IMR-90 (cell line): ENCODE results near the gene ZFR. TPM values are rescaled to one million over a fixed set of nuclear protein-coding genes. Genes with fewer than 3 reads are reported as not detected.

Source experiments
- ATAC-seq: fragments of 200-7000 bp; cut with Tn5 transposase; 2 replicates; pipeline ENCODE4 v1.9.1; 2020; ENCODE audit warnings: low read depth, mild to moderate bottlenecking, moderate library complexity
- BruUV-seq: library from RNA; stranded (reverse); fragments of 400-500 nt; replicated peaks from 2 replicates; lab custom pipeline; 2021; lab: Mats Ljungman, UMichigan
- CTCF ChIA-PET: fragments of 300-600 bp; formaldehyde crosslinking; extraction: SDS; loops from one replicate; lab custom pipeline; 2021; ENCODE audit warnings: antibody characterized with exemption; lab: Yijun Ruan, JAX
- POLR2A ChIA-PET: fragments of 300-600 bp; sonication (Branson Sonifier 250); formaldehyde crosslinking; loops from one replicate; lab custom pipeline; 2022; ENCODE audit warnings: antibody characterized with exemption; ENCODE audit not compliant: unreplicated experiment; lab: Charles Lee
- DNase-seq: peaks from one replicate; pipeline ENCODE4 v3.0.0; 2013
- H2AFZ ChIP-seq: replicated peaks from 2 replicates; pipeline ENCODE3; 2013; ENCODE audit warnings: low read length, mild to moderate bottlenecking; ENCODE audit not compliant: poor library complexity
- H2AK5ac ChIP-seq: 2 replicates; pipeline ENCODE4 v1.6.1; 2013; ENCODE audit warnings: low read depth, low read length, inconsistent platforms
- H2AK9ac ChIP-seq: replicated peaks from 2 replicates; pipeline ENCODE3; 2013; ENCODE audit warnings: mild to moderate bottlenecking, low read depth, low read length, moderate library complexity; ENCODE audit not compliant: poor library complexity
- H2BK120ac ChIP-seq: 2 replicates; pipeline ENCODE4 v1.6.1; 2013; ENCODE audit warnings: low read depth, low read length, inconsistent platforms
- H2BK15ac ChIP-seq: 3 replicates; pipeline ENCODE4 v1.6.1; 2013; ENCODE audit warnings: low read depth, low read length, inconsistent platforms
- H2BK20ac ChIP-seq: 2 replicates; pipeline ENCODE4 v1.6.1; 2013; ENCODE audit warnings: low read depth, mild to moderate bottlenecking, inconsistent platforms, low read length, moderate library complexity
- H2BK5ac ChIP-seq: 2 replicates; pipeline ENCODE4 v1.6.1; 2013; ENCODE audit warnings: mild to moderate bottlenecking, low read depth, low read length, inconsistent platforms; ENCODE audit not compliant: poor library complexity, severe bottlenecking
- H3K14ac ChIP-seq: replicated peaks from 2 replicates; pipeline ENCODE4 v1.6.1; 2013; ENCODE audit warnings: low read depth, low read length, inconsistent platforms
- H3K18ac ChIP-seq: 2 replicates; pipeline ENCODE4 v1.6.1; 2013; ENCODE audit warnings: low read depth, low read length, control low read depth
- H3K23ac ChIP-seq: 2 replicates; pipeline ENCODE4 v1.6.1; 2013; ENCODE audit warnings: low read depth, low read length, inconsistent platforms
- H3K27ac ChIP-seq: 2 replicates; pipeline ENCODE4 v1.5.1; 2013; ENCODE audit warnings: mild to moderate bottlenecking, control low read depth, low read length; ENCODE audit not compliant: insufficient read depth
- H3K27me3 ChIP-seq: 2 replicates; pipeline ENCODE4 v1.6.1; 2013; ENCODE audit warnings: low read length; ENCODE audit not compliant: control insufficient read depth, insufficient read depth
- H3K36me3 ChIP-seq: 2 replicates; pipeline ENCODE4 v1.6.1; 2013; ENCODE audit warnings: low read length, mixed read lengths; ENCODE audit not compliant: control insufficient read depth, insufficient read depth
- H3K4ac ChIP-seq: 2 replicates; pipeline ENCODE4 v1.6.1; 2013; ENCODE audit warnings: low read depth, low read length, inconsistent platforms
- H3K4me1 ChIP-seq: 2 replicates; pipeline ENCODE4 v1.6.1; 2013; ENCODE audit warnings: low read length, mixed read lengths; ENCODE audit not compliant: control insufficient read depth, insufficient read depth
- H3K4me2 ChIP-seq: 2 replicates; pipeline ENCODE4 v1.6.1; 2013; ENCODE audit warnings: low read depth, mild to moderate bottlenecking, control low read depth, low read length, moderate library complexity
- H3K4me3 ChIP-seq: 2 replicates; pipeline ENCODE4 v1.5.1; 2013; ENCODE audit warnings: low read depth, mild to moderate bottlenecking, control low read depth, low read length, moderate library complexity; ENCODE audit not compliant: insufficient read depth
- H3K56ac ChIP-seq: 2 replicates; pipeline ENCODE4 v1.6.1; 2013; ENCODE audit warnings: low read length, inconsistent platforms; ENCODE audit not compliant: insufficient read depth; ENCODE audit errors: extremely low read depth
- H3K79me1 ChIP-seq, 2 experiments: 2 replicates each; pipeline ENCODE4 v1.6.1; 2013; ENCODE audit warnings: low read length in 2 of 2, inconsistent platforms in 1 of 2, low read depth in 1 of 2
- H3K9ac ChIP-seq: 2 replicates; pipeline ENCODE4 v1.6.1; 2013; ENCODE audit warnings: low read depth, low read length, control low read depth
- H3K9me1 ChIP-seq: 2 replicates; pipeline ENCODE4 v1.6.1; 2013; ENCODE audit warnings: low read length, inconsistent platforms; ENCODE audit not compliant: insufficient read depth
- H3K9me3 ChIP-seq: 2 replicates; pipeline ENCODE4 v1.6.1; 2013; ENCODE audit warnings: low read length; ENCODE audit not compliant: control insufficient read depth, insufficient read depth
- H4K20me1 ChIP-seq: 2 replicates; pipeline ENCODE4 v1.6.1; 2013; ENCODE audit warnings: low read length, inconsistent platforms; ENCODE audit not compliant: insufficient read depth
- H4K5ac ChIP-seq: 2 replicates; pipeline ENCODE4 v1.6.1; 2013; ENCODE audit warnings: mild to moderate bottlenecking, low read depth, low read length, control low read depth
- H4K8ac ChIP-seq, 2 experiments: 2 replicates each; pipeline ENCODE4 v1.6.1; 2013; ENCODE audit warnings: low read depth in 2 of 2, low read length in 2 of 2, control low read depth in 1 of 2, inconsistent platforms in 1 of 2
- H4K91ac ChIP-seq: 2 replicates; pipeline ENCODE4 v1.6.1; 2013; ENCODE audit warnings: low read depth, low read length, inconsistent platforms; ENCODE audit not compliant: insufficient read depth
- BHLHE40 ChIP-seq: fragments of 150-350 bp; IDR thresholded peaks from 2 replicates; pipeline ENCODE4 v1.6.1; 2016; ENCODE audit warnings: mild to moderate bottlenecking, low read depth, low read length
- CHD1 ChIP-seq: IDR thresholded peaks from 2 replicates; pipeline ENCODE4 v1.6.1; 2012; ENCODE audit warnings: low read depth, low read length, improper control_type of control experiment
- CTCF ChIP-seq: conservative IDR thresholded peaks from 2 replicates; pipeline ENCODE4 v1.5.1; 2012; ENCODE audit warnings: mild to moderate bottlenecking, low read depth, low read length, improper control_type of control experiment
- FOS ChIP-seq: fragments of 150-350 bp; IDR thresholded peaks from 2 replicates; pipeline ENCODE4 v1.6.1; 2016; ENCODE audit warnings: low read depth, low read length
- MAFK ChIP-seq: IDR thresholded peaks from 2 replicates; pipeline ENCODE4 v1.6.1; 2012; ENCODE audit warnings: low read depth, low read length, improper control_type of control experiment
- MAZ ChIP-seq: IDR thresholded peaks from 2 replicates; pipeline ENCODE4 v1.6.1; 2012; ENCODE audit warnings: low read depth, mild to moderate bottlenecking, low read length, improper control_type of control experiment, moderate library complexity, borderline replicate concordance
- NFE2L2 ChIP-seq: fragments of 150-350 bp; IDR thresholded peaks from 2 replicates; pipeline ENCODE4 v1.6.1; 2016; ENCODE audit warnings: low read depth, mild to moderate bottlenecking, low read length
- POLR2A ChIP-seq: IDR thresholded peaks from 2 replicates; pipeline ENCODE4 v1.6.1; 2012; ENCODE audit warnings: mild to moderate bottlenecking, low read depth, low read length
- RAD21 ChIP-seq: IDR thresholded peaks from 2 replicates; pipeline ENCODE4 v1.6.1; 2012; ENCODE audit warnings: low read length, improper control_type of control experiment
- RFX5 ChIP-seq: IDR thresholded peaks from 2 replicates; pipeline ENCODE4 v1.8.0; 2012; ENCODE audit warnings: low read depth, mild to moderate bottlenecking, low read length, moderate library complexity
- SMC3 ChIP-seq: fragments of 150-350 bp; IDR thresholded peaks from 2 replicates; pipeline ENCODE4 v1.6.1; 2016; ENCODE audit warnings: low read depth, mild to moderate bottlenecking, antibody characterized with exemption, low read length, moderate library complexity
- WGBS, 2 experiments: methylation state at CpG; one replicate each; pipeline versions ENCODE4 v1.1.5 to v1.1.7; 2013; ENCODE audit warnings: missing lambda C conversion rate in 2 of 2; ENCODE audit not compliant: insufficient read length in 1 of 2; ENCODE audit errors: extremely low coverage in 2 of 2; 5-methylcytosine and 5-hydroxymethylcytosine counted together
- dilution Hi-C: fragments of 300-500 bp; cut with HindIII; formaldehyde crosslinking; loops from one replicate; pipeline ENCODE4 v1.14.3; 2018; ENCODE audit warnings: low sequenced_read_pairs; ENCODE audit not compliant: unreplicated experiment
- in situ Hi-C: fragments of 300-500 bp; cut with MboI; formaldehyde crosslinking; loops from 3 replicates; pipeline ENCODE4 v1.14.3; 2019; ENCODE audit warnings: low sequenced_read_pairs, inconsistent platforms, mixed read lengths
- intact Hi-C: fragments of 100-400 bp; cut with micrococcal nuclease; formaldehyde crosslinking; loops from 2 replicates; pipeline ENCODE4 v1.10.0; 2022
- polyA plus RNA-seq, 3 experiments: library from polyadenylated mRNA; depleted of rRNA; stranded (reverse); fragments of >200 nt; gene quantifications; 2 replicates each; pipeline ENCODE4 v1.2.3, GENCODE V29; 2012; ENCODE audit warnings: low replicate concordance in 1 of 3
- total RNA-seq: library from RNA; depleted of rRNA; stranded (reverse); fragments of >200 nt; gene quantifications from 2 replicates; pipeline ENCODE4 v1.2.3, GENCODE V29; 2012
- TF ChIP-seq, protein P1 (sequence below): fragments of 150-350 bp; IDR thresholded peaks from 2 replicates; pipeline ENCODE4 v1.6.1; 2016; ENCODE audit warnings: low read depth, mild to moderate bottlenecking, low read length, moderate library complexity, borderline replicate concordance

The ZFR gene
- total and polyA plus RNA-seq, 2 of the 4 experiments (the other 2 are of a cell fraction): 30.4 to 81.4 TPM

GRCh38 chr5:32461441-32462120, 17.0 kb upstream of the ZFR start (continued):
- TF ChIP-seq CTCF: no peak

- DNase-seq (no peak), ATAC-seq (no peak)
- Histone ChIP-seq H2AK9ac (no peak overlapping the region), H2AFZ (no peak overlapping the region), H3K27me3 (peaks cover 6% of the 10 kb centered on the region), H3K23ac (no peak overlapping the region), H3K56ac (no peak overlapping the region), H2BK120ac (no peak overlapping the region), H2BK20ac (no peak overlapping the region; the same call in 1 of the 2 replicates), H3K4me2 (no peak overlapping the region), H3K4me3 (no peak overlapping the region), H3K4ac (no peak overlapping the region), H3K14ac (no peak overlapping the region), H4K20me1 (no peaks in the 10 kb centered on the region), H4K91ac (no peak overlapping the region), H3K9me1 (no peaks in the 10 kb centered on the region), H3K79me1 (no peaks in the 10 kb centered on the region), H2AK5ac (no peak overlapping the region), H2BK15ac (no peak overlapping the region), H3K18ac (no peak overlapping the region), H3K36me3 (no peaks in the 10 kb centered on the region), H3K9ac (no peak overlapping the region), H2BK5ac (no peak overlapping the region), H3K27ac (no peak overlapping the region), H3K4me1 (peaks cover 7% of the 10 kb centered on the region), H3K9me3 (no peaks in the 10 kb centered on the region), H4K8ac (no peak overlapping the region), H4K5ac (no peak overlapping the region)
- ChIA-PET CTCF (no interaction called here), POLR2A (no interaction called here)
- intact Hi-C loops: no loop called here
- in situ Hi-C loops: no loop called here
- BruUV-seq: no TSS peak
- no CpG with 5 or more reads among the region's 2 CpGs for WGBS, 2 experiments
- dilution Hi-C loops: no loop called here
- no peak for TF ChIP-seq FOS
- no peak for TF ChIP-seq SMC3
- TF ChIP-seq, protein P1, sequence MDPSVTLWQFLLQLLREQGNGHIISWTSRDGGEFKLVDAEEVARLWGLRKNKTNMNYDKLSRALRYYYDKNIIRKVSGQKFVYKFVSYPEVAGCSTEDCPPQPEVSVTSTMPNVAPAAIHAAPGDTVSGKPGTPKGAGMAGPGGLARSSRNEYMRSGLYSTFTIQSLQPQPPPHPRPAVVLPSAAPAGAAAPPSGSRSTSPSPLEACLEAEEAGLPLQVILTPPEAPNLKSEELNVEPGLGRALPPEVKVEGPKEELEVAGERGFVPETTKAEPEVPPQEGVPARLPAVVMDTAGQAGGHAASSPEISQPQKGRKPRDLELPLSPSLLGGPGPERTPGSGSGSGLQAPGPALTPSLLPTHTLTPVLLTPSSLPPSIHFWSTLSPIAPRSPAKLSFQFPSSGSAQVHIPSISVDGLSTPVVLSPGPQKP: no peak
- no peak for TF ChIP-seq NFE2L2
- TF ChIP-seq RFX5: no peak
- no peak for TF ChIP-seq MAFK
- no peak for TF ChIP-seq POLR2A
- TF ChIP-seq MAZ: no peak
- TF ChIP-seq CHD1: no peak
- TF ChIP-seq RAD21: no peak
- no peak for TF ChIP-seq BHLHE40
Observed at GRCh38 chr5:32460702-32461101, 16.2 kb upstream of the ZFR start.
